Activated CD4-positive, alpha-beta T cell treated with anti-CD3 and anti-CD28 coated beads for 24 hours (primary cell): ENCODE data around the gene TSFM.

Experiments used
- DNase-seq, 2 donors: peaks; one replicate each; pipeline ENCODE4 v3.0.0-alpha.2; 2020; ENCODE audit warnings: low read depth in 2 of 2

The TSFM gene

GRCh38 chr12:57745485-57745881 is 37.1 kb upstream of the TSFM start:
- no peak for DNase-seq

- DNase-seq: no peak
These were observed 36.6 kb upstream of the TSFM start for GRCh38 chr12:57746025-57746424.

- DNase-seq: no peak
These were observed 33.5 kb upstream of the TSFM start for GRCh38 chr12:57749061-57749460.

- no peak for DNase-seq
These were observed 31.8 kb upstream of the TSFM start for GRCh38 chr12:57750561-57751431.

- no peak for DNase-seq
These were observed 31.2 kb upstream of the TSFM start for GRCh38 chr12:57751432-57751787.

- DNase-seq: peak; percentile 93 to 96
These were observed 30.6 kb upstream of the TSFM start, which contains the start of gene CDK4 for GRCh38 chr12:57751788-57752667. Gene CDK4, minus strand, starts transcription at chr12:57752310. Its CDS starts 593 bp downstream, at chr12:57751717.

- no peak for DNase-seq
These were observed 30.0 kb upstream of the TSFM start for GRCh38 chr12:57752668-57753000.

- no peak for DNase-seq
These were observed 28.7 kb upstream of the TSFM start for GRCh38 chr12:57753756-57754337.

- peak; percentile 75 to 83 for DNase-seq
These were observed 28.0 kb upstream of the TSFM start, which contains the start of gene MARCHF9 for GRCh38 chr12:57754411-57755193. Gene MARCHF9, plus strand, starts transcription at chr12:57755103. Its CDS starts 426 bp downstream, at chr12:57755529.

- DNase-seq: no peak
These were observed 27.5 kb upstream of the TSFM start for GRCh38 chr12:57755194-57755453.

- DNase-seq: no peak
These were observed 26.9 kb upstream of the TSFM start for GRCh38 chr12:57755454-57756372.

- peak; percentile 63 to 64 for DNase-seq
These were observed 25.9 kb upstream of the TSFM start for GRCh38 chr12:57756406-57757341.

- DNase-seq: no peak
These were observed 24.8 kb upstream of the TSFM start for GRCh38 chr12:57757771-57758170.

GRCh38 chr12:57758552-57759359 is 23.8 kb upstream of the TSFM start:
- no peak for DNase-seq

- DNase-seq: no peak
These were observed 23.1 kb upstream of the TSFM start for GRCh38 chr12:57759360-57759980.

- no peak for DNase-seq
These were observed 22.1 kb upstream of the TSFM start for GRCh38 chr12:57760347-57760982.

GRCh38 chr12:57761391-57761998 is 21.1 kb upstream of the TSFM start:
- no peak for DNase-seq
